Measurements from ENCODE around the gene JUN. TPM values are rescaled to one million over a fixed set of nuclear protein-coding genes. Genes with fewer than 3 reads are reported as not detected.

Gene JUN
- total and polyA plus RNA-seq, 2 of the 4 experiments (the other 2 are of a cell fraction), result 46.6 to 89.1 TPM

DNA sequence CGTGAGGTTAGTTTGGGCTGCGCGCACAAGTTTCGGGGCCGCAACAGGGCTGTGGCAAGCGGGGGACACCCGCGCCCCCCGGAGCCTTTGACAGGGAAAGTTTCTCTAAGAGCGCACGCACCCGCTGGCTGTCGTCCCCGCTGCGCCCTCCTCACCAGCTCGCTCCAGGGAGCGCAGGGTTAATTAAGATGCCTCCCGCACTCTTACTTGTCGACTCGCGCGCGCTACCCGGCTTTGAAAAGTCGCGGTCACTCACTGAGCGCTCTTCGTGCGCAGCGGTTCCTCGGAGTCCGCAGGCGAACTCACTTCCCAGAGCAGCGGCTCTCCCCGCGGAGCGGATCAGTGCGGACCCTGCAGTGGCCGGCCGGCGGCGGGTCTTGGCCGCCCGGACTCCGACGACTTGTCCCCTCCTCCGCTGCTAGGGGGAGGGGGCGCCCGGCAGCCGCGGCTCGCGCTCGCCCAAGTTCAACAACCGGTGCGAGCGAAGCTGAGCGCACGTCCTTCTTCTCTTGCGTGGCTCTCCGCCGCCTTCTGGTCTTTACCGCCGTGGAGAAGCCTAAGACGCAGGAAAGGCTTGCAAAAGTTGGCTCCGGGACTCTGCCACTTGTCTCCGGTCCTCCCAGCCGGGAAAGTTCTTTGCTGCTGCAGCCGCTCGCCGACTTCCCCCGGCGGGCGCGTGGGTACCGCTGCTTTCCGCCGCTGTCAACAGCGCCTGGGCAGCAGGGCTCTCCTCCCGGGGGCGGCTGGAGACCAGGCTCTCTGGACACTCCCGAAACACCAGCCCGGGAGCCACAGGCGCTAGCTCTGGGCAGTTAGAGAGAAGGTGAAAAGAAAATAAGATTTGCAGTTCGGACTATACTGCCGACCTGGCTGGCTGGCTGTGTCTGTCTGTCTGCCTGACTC, 506 bp downstream of the JUN start:
- dilution Hi-C loops (cut with HindIII; ENCODE audit: low sequenced_read_pairs, unreplicated experiment), result no loop called here
- Histone ChIP-seq H2BK5ac (ENCODE audit: low read depth, low read length, poor library complexity, severe bottlenecking) (peak overlapping the region; percentile 53), H2BK120ac (ENCODE audit: low read depth, low read length) (peak overlapping the region; percentile 17; the same call in 1 of the 2 replicates), H3K23ac (ENCODE audit: low read depth, low read length) (peak overlapping the region; percentile 80), H3K56ac (ENCODE audit: extremely low read depth, insufficient read depth, low read length) (peak overlapping the region; percentile 77), H4K20me1 (ENCODE audit: insufficient read depth, low read length) (peaks cover 41% of the 10 kb centered on the region), H3K36me3 (ENCODE audit: control insufficient read depth, insufficient read depth, low read length) (peaks cover 17% of the 10 kb centered on the region), H3K4me1 (ENCODE audit: control insufficient read depth, insufficient read depth, low read length) (peaks cover 8% of the 10 kb centered on the region), H3K4me2 (ENCODE audit: low read depth, low read length) (peak overlapping the region; percentile 76), H2AK9ac (replicated peaks; ENCODE audit: low read depth, low read length, poor library complexity) (peak overlapping the region; percentile 91), H3K9me1 (ENCODE audit: insufficient read depth, low read length) (peaks cover 3% of the 10 kb centered on the region; the same call in 1 of the 2 replicates), H3K14ac (replicated peaks; ENCODE audit: low read depth, low read length) (peak overlapping the region; percentile 85), H3K27ac (ENCODE audit: insufficient read depth, low read length) (peak overlapping the region; percentile 79), H2AFZ (replicated peaks; ENCODE audit: low read length, poor library complexity) (peak overlapping the region; percentile 66), H3K4me3 (ENCODE audit: insufficient read depth, low read depth, low read length) (peak overlapping the region; percentile 98), H2BK20ac (ENCODE audit: low read depth, low read length) (no peak overlapping the region), H3K9me3 (ENCODE audit: control insufficient read depth, insufficient read depth, low read length) (no peaks in the 10 kb centered on the region), H3K79me1 (ENCODE audit: low read depth in 1 of 2, low read length in 2 of 2) (peaks cover 0 to 8% of the 10 kb centered on the region in 2 experiments; a peak in 2 of 4 replicates), H3K27me3 (ENCODE audit: control insufficient read depth, insufficient read depth, low read length) (no peaks in the 10 kb centered on the region), H4K91ac (ENCODE audit: insufficient read depth, low read depth, low read length) (peak overlapping the region; percentile 55; the same call in 1 of the 2 replicates), H2BK15ac (ENCODE audit: low read depth, low read length) (0 out of 3 replicates have a peak overlapping the region, but pooled peaks have one; percentile 19), H3K4ac (ENCODE audit: low read depth, low read length) (peak overlapping the region; percentile 81), H4K8ac (ENCODE audit: low read depth in 2 of 2, low read length in 2 of 2) (peak overlapping the region; percentile 24 to 29; a peak in 1 of 4 replicates), H2AK5ac (ENCODE audit: low read depth, low read length) (peak overlapping the region; percentile 71), H3K9ac (ENCODE audit: low read depth, low read length) (peak overlapping the region; percentile 98), H3K18ac (ENCODE audit: low read depth, low read length) (peak overlapping the region; percentile 80), H4K5ac (ENCODE audit: low read depth, low read length) (no peak overlapping the region; the same call in 1 of the 2 replicates)
- in situ Hi-C loops (cut with MboI; ENCODE audit: low sequenced_read_pairs), result loop anchor here (10.0 to 25.0 kb wide), 2 partner anchors 504 to 921 kb away; partner anchors contain the start of gene FGGY
- BruUV-seq (replicated peaks), result TSS peak; percentile 81
- ChIA-PET POLR2A (ENCODE audit: unreplicated experiment) (interaction anchor here (0.6 to 1.4 kb wide), 9 partner anchors 24 to 964 kb away, joined by 3 to 6 read pairs (median 3); no protein-coding TSS in a partner anchor), CTCF (no interaction called here)
- DNase-seq (peak; percentile 52), ATAC-seq (ENCODE audit: low read depth) (0 out of 2 replicates have a peak, but pooled peaks have one; percentile 0)
- whole genome bisulfite sequencing, 2 experiments (ENCODE audit: extremely low coverage in 2 of 2, insufficient read length in 1 of 2), result 0% methylated on average over 19 of the region's 86 CpGs; no CpG with 5 or more reads in 1 of the 2 experiments
- intact Hi-C loops (cut with micrococcal nuclease), result loop anchor here (1.0 to 10.0 kb wide), 7 partner anchors 266 to 1164 kb away; no protein-coding TSS in a partner anchor
- TF ChIP-seq CEBPB (IDR thresholded peaks at IDR 0.05; ENCODE audit: low read depth, low read length) (no peak), RAD21 (IDR thresholded peaks at IDR 0.05; ENCODE audit: low read length) (no peak), RFX5 (IDR thresholded peaks at IDR 0.05; ENCODE audit: low read depth, low read length) (no peak), MAFK (IDR thresholded peaks at IDR 0.05; ENCODE audit: low read depth, low read length) (no peak), CHD1 (IDR thresholded peaks at IDR 0.05; ENCODE audit: low read depth, low read length) (peak; percentile 95), USF2 (IDR thresholded peaks at IDR 0.05; ENCODE audit: low read depth, low read length) (no peak), MAZ (IDR thresholded peaks at IDR 0.05; ENCODE audit: borderline replicate concordance, low read depth, low read length) (no peak), POLR2A (IDR thresholded peaks at IDR 0.05; ENCODE audit: low read depth, low read length) (no peak; the same call in none of the 2 replicates), BHLHE40 (IDR thresholded peaks at IDR 0.05; ENCODE audit: low read depth, low read length) (no peak), FOS (IDR thresholded peaks at IDR 0.05; ENCODE audit: low read depth, low read length) (no peak), RCOR1 (IDR thresholded peaks at IDR 0.05; ENCODE audit: insufficient replicate concordance, low read length) (no peak)
- TF ChIP-seq, protein P1, sequence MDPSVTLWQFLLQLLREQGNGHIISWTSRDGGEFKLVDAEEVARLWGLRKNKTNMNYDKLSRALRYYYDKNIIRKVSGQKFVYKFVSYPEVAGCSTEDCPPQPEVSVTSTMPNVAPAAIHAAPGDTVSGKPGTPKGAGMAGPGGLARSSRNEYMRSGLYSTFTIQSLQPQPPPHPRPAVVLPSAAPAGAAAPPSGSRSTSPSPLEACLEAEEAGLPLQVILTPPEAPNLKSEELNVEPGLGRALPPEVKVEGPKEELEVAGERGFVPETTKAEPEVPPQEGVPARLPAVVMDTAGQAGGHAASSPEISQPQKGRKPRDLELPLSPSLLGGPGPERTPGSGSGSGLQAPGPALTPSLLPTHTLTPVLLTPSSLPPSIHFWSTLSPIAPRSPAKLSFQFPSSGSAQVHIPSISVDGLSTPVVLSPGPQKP (IDR thresholded peaks at IDR 0.05; ENCODE audit: borderline replicate concordance, low read depth, low read length), result no peak
- TF ChIP-seq, protein P2, sequence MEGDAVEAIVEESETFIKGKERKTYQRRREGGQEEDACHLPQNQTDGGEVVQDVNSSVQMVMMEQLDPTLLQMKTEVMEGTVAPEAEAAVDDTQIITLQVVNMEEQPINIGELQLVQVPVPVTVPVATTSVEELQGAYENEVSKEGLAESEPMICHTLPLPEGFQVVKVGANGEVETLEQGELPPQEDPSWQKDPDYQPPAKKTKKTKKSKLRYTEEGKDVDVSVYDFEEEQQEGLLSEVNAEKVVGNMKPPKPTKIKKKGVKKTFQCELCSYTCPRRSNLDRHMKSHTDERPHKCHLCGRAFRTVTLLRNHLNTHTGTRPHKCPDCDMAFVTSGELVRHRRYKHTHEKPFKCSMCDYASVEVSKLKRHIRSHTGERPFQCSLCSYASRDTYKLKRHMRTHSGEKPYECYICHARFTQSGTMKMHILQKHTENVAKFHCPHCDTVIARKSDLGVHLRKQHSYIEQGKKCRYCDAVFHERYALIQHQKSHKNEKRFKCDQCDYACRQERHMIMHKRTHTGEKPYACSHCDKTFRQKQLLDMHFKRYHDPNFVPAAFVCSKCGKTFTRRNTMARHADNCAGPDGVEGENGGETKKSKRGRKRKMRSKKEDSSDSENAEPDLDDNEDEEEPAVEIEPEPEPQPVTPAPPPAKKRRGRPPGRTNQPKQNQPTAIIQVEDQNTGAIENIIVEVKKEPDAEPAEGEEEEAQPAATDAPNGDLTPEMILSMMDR (conservative IDR thresholded peaks at IDR 0.05; ENCODE audit: low read depth, low read length), result no peak

Measured in IMR-90 (cell line).